ENCODE measurements around the gene HYAL3. TPM values are rescaled to one million over a fixed set of nuclear protein-coding genes. Genes with fewer than 3 reads are reported as not detected.
A peak's percentile ranks its signal among the peaks of the same experiment; 100 is the strongest.

Gene HYAL3
- total RNA-seq, 1 experiment from 2014 or later = 20.8 TPM

DNA sequence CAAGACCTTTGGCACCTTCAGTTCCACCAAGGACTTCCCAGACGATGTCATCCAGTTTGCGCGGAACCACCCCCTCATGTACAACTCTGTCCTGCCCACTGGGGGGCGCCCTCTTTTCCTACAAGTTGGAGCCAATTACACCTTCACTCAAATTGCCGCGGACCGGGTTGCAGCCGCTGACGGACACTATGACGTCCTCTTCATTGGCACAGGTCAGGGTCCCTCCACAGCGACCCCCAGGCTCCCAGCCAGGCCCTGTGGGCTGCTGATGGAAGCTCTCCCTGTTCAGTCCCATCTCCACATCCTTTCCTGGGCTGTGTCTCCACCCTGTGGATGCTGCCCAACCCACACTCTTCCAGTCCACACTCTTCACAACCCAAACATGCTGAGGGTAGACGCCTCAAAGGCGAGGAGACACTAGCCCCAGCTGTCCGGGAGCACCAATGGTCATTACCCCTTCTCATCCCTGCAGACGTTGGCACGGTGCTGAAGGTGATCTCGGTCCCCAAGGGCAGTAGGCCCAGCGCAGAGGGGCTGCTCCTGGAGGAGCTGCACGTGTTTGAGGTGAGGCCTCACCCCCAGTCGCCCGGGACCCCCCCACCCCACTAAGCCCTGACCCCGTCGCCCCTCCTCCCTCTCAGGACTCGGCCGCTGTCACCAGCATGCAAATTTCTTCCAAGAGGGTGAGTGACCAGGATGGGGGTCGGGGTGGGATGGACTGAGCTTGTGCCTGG is 24.7 kb downstream of the HYAL3 start:
- Histone ChIP-seq H3K27me3 (ENCODE audit: low read length) (no peaks in the 10 kb centered on the region), H3K9me3 (ENCODE audit: low read length) (no peaks in the 10 kb centered on the region), H3K9me2 (replicated peaks; ENCODE audit: low read length) (no peaks in the 10 kb centered on the region), H3K4me3 (ENCODE audit: low read length) (no peak overlapping the region), H4K20me1 (ENCODE audit: low read length) (no peaks in the 10 kb centered on the region), H3K79me2 (ENCODE audit: low read length) (0 out of 2 replicates have a peak, but pooled peaks cover 3% of the 10 kb centered on the region), H3K36me3 (ENCODE audit: low read depth, low read length) (no peaks in the 10 kb centered on the region), H2AFZ (ENCODE audit: low read length) (no peak overlapping the region), H3K9ac (ENCODE audit: low read length) (no peak overlapping the region), H3F3A (ENCODE audit: low read length, unreplicated experiment) (no peaks in the 10 kb centered on the region), H3K4me1 (ENCODE audit: insufficient read depth, low read length) (peaks cover 24% of the 10 kb centered on the region), H3K27ac (ENCODE audit: low read length) (no peak overlapping the region), H3K4me2 (ENCODE audit: low read length) (no peak overlapping the region)
- DNase-seq (peak; percentile 68), ATAC-seq (peak; percentile 16)
- no TSS peak for BruUV-seq (replicated peaks)
- ChIA-PET POLR2A (ENCODE audit: unreplicated experiment) (no interaction called here), CTCF (interaction anchor here (0.6 to 1.0 kb wide), 2 partner anchors 10 to 23 kb away, joined by 3 to 5 read pairs; no protein-coding TSS in a partner anchor)
- intact Hi-C loops (cut with micrococcal nuclease) = loop anchor here (1.0 kb wide), 1 partner anchor 50 kb away; no protein-coding TSS in a partner anchor
- TF ChIP-seq EZH2phosphoT487 (IDR thresholded peaks at IDR 0.05; ENCODE audit: borderline replicate concordance, low read length) = no peak
- TF ChIP-seq, protein P1, sequence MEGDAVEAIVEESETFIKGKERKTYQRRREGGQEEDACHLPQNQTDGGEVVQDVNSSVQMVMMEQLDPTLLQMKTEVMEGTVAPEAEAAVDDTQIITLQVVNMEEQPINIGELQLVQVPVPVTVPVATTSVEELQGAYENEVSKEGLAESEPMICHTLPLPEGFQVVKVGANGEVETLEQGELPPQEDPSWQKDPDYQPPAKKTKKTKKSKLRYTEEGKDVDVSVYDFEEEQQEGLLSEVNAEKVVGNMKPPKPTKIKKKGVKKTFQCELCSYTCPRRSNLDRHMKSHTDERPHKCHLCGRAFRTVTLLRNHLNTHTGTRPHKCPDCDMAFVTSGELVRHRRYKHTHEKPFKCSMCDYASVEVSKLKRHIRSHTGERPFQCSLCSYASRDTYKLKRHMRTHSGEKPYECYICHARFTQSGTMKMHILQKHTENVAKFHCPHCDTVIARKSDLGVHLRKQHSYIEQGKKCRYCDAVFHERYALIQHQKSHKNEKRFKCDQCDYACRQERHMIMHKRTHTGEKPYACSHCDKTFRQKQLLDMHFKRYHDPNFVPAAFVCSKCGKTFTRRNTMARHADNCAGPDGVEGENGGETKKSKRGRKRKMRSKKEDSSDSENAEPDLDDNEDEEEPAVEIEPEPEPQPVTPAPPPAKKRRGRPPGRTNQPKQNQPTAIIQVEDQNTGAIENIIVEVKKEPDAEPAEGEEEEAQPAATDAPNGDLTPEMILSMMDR (conservative IDR thresholded peaks at IDR 0.05; ENCODE audit: low read depth, low read length) = peak; percentile 97
- TF ChIP-seq EZH2 (IDR thresholded peaks at IDR 0.05; ENCODE audit: low read length, unreplicated experiment) = no peak

DNA sequence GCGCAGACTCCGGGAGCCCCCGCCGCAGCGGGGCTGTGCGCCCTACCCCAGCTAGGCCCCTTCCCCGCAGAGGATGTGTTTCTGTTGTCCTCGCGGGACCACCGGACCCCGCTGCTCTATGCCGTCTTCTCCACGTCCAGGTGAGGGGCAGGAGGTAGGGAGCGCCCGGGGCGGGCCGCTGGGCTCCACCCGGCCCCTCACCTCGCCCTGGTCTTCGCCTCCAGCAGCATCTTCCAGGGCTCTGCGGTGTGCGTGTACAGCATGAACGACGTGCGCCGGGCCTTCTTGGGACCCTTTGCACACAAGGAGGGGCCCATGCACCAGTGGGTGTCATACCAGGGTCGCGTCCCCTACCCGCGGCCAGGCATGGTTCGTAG is 25.5 kb downstream of the HYAL3 start:
- Histone ChIP-seq H3K4me3 (ENCODE audit: low read length) (no peak overlapping the region), H3K9ac (ENCODE audit: low read length) (no peak overlapping the region), H3K9me2 (replicated peaks; ENCODE audit: low read length) (no peaks in the 10 kb centered on the region), H3K27me3 (ENCODE audit: low read length) (no peaks in the 10 kb centered on the region), H3K36me3 (ENCODE audit: low read depth, low read length) (no peaks in the 10 kb centered on the region), H3K4me1 (ENCODE audit: insufficient read depth, low read length) (peaks cover 33% of the 10 kb centered on the region), H4K20me1 (ENCODE audit: low read length) (no peaks in the 10 kb centered on the region), H3K79me2 (ENCODE audit: low read length) (0 out of 2 replicates have a peak, but pooled peaks cover 3% of the 10 kb centered on the region), H2AFZ (ENCODE audit: low read length) (no peak overlapping the region), H3K9me3 (ENCODE audit: low read length) (no peaks in the 10 kb centered on the region), H3K27ac (ENCODE audit: low read length) (no peak overlapping the region), H3K4me2 (ENCODE audit: low read length) (no peak overlapping the region), H3F3A (ENCODE audit: low read length, unreplicated experiment) (no peaks in the 10 kb centered on the region)
- TF ChIP-seq, protein P1 (conservative IDR thresholded peaks at IDR 0.05; ENCODE audit: low read depth, low read length) = no peak
- TF ChIP-seq EZH2 (IDR thresholded peaks at IDR 0.05; ENCODE audit: low read length, unreplicated experiment) = no peak
- no peak for TF ChIP-seq EZH2phosphoT487 (IDR thresholded peaks at IDR 0.05; ENCODE audit: borderline replicate concordance, low read length)
- DNase-seq (no peak), ATAC-seq (no peak)
- ChIA-PET POLR2A (ENCODE audit: unreplicated experiment) (no interaction called here), CTCF (no interaction called here)
- intact Hi-C loops (cut with micrococcal nuclease) = loop anchor here (1.0 kb wide), 4 partner anchors 13 to 81 kb away; no protein-coding TSS in a partner anchor
- no TSS peak for BruUV-seq (replicated peaks)
